ENCODE results near the gene USP2. TPM values are rescaled to one million over a fixed set of nuclear protein-coding genes. Genes with fewer than 3 reads are reported as not detected.
A peak's percentile ranks its signal among the peaks of the same experiment; 100 is the strongest.

The USP2 gene
- total RNA-seq, 1 experiment from 2014 or later, result 0.14 TPM

GRCh38 chr11:119361941-119362725 is 19.4 kb downstream of the USP2 start:
- Mint-ChIP-seq H3K4me3 (ENCODE audit: unreplicated experiment) (no peak overlapping the region), H3K9me3 (ENCODE audit: unreplicated experiment) (no peaks in the 10 kb centered on the region), H3K27ac (ENCODE audit: low read depth, unreplicated experiment) (no peak overlapping the region), H3K4me1 (ENCODE audit: insufficient read depth, unreplicated experiment) (peaks cover 61% of the 10 kb centered on the region), H3K36me3 (ENCODE audit: insufficient read depth, unreplicated experiment) (peaks cover 11% of the 10 kb centered on the region), H3K27me3 (ENCODE audit: insufficient read depth, unreplicated experiment) (no peaks in the 10 kb centered on the region)
- ChIA-PET CTCF (interaction anchor here (0.6 to 9.2 kb wide), 8 partner anchors 14 to 1051 kb away, joined by 3 to 415 read pairs (median 5); partner anchors contain the start of gene USP2), POLR2A (interaction anchor here (0.6 to 3.0 kb wide), 18 partner anchors 8 to 570 kb away, joined by 3 to 39 read pairs (median 4); partner anchors contain the start of genes CBL, RNF26 and USP2)
- no peak for DNase-seq (ENCODE audit: unreplicated experiment)
- TF ChIP-seq, protein P1, sequence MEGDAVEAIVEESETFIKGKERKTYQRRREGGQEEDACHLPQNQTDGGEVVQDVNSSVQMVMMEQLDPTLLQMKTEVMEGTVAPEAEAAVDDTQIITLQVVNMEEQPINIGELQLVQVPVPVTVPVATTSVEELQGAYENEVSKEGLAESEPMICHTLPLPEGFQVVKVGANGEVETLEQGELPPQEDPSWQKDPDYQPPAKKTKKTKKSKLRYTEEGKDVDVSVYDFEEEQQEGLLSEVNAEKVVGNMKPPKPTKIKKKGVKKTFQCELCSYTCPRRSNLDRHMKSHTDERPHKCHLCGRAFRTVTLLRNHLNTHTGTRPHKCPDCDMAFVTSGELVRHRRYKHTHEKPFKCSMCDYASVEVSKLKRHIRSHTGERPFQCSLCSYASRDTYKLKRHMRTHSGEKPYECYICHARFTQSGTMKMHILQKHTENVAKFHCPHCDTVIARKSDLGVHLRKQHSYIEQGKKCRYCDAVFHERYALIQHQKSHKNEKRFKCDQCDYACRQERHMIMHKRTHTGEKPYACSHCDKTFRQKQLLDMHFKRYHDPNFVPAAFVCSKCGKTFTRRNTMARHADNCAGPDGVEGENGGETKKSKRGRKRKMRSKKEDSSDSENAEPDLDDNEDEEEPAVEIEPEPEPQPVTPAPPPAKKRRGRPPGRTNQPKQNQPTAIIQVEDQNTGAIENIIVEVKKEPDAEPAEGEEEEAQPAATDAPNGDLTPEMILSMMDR (IDR thresholded peaks at IDR 0.05; ENCODE audit: unreplicated experiment), result no peak
- intact Hi-C loops (cut with micrococcal nuclease), result loop anchor here (1.0 kb wide), 1 partner anchor 9 kb away; no protein-coding TSS in a partner anchor
- no TSS peak for BruUV-seq (replicated peaks)

DNA sequence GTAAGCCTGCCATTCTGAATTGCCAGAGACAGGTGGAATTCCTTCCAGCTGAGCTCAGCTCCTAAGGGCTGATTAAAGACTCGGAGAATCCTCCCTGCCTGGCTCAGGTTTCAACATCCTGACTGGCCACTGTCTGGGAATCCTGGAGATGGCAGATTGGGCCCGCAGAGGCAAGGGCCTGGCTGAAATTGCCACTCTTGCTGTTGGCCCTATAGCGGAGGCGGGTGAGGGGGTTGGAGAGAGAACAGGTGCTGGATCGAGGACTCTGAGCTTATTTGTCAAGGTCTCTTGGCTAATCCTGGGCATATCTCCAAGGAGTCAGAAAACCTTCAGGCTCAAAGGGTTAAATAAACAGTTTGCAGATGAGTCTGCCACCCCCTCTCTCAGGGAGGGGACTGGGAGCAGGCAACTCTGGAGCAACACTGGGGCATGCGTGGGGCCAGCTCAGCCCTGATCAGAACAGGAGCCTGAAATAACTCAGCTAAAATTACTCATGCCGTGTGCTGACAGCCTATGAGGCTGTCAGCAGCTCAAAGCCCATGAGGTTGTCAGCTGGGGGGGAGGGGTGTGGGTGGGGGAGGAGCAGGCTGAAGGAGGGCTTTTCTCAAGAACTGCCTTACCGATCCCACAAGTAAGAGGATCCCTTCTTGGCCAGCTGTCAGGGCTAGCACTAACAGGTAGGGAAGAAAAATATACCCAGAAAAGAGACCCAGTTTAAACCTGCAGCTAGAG is 20.3 kb downstream of the USP2 start:
- no TSS peak for BruUV-seq (replicated peaks)
- intact Hi-C loops (cut with micrococcal nuclease), result loop anchor here (1.0 kb wide), 1 partner anchor 10 kb away; no protein-coding TSS in a partner anchor
- peaks cover 59% of the 10 kb centered on the region for H3K4me1 Mint-ChIP-seq (ENCODE audit: insufficient read depth, unreplicated experiment)
- TF ChIP-seq, protein P1 (IDR thresholded peaks at IDR 0.05; ENCODE audit: unreplicated experiment), result no peak
- POLR2A ChIA-PET, result interaction anchor here (0.7 to 3.0 kb wide), 21 partner anchors 9 to 336 kb away, joined by 3 to 39 read pairs (median 4); partner anchors contain the start of genes HMBS, RNF26 and USP2
- H3K27me3 Mint-ChIP-seq (ENCODE audit: insufficient read depth, unreplicated experiment), result no peaks in the 10 kb centered on the region
- peak overlapping the region; percentile 12 for H3K4me3 Mint-ChIP-seq (ENCODE audit: unreplicated experiment)
- DNase-seq (ENCODE audit: unreplicated experiment), result peak; percentile 99
- H3K36me3 Mint-ChIP-seq (ENCODE audit: insufficient read depth, unreplicated experiment), result peaks cover 11% of the 10 kb centered on the region
- no peaks in the 10 kb centered on the region for H3K9me3 Mint-ChIP-seq (ENCODE audit: unreplicated experiment)
- CTCF ChIA-PET, result interaction anchor here (0.6 to 9.2 kb wide), 12 partner anchors 15 to 347 kb away, joined by 3 to 415 read pairs (median 3); partner anchors contain the start of gene USP2
- peak overlapping the region; percentile 35 for H3K27ac Mint-ChIP-seq (ENCODE audit: low read depth, unreplicated experiment)

DNA sequence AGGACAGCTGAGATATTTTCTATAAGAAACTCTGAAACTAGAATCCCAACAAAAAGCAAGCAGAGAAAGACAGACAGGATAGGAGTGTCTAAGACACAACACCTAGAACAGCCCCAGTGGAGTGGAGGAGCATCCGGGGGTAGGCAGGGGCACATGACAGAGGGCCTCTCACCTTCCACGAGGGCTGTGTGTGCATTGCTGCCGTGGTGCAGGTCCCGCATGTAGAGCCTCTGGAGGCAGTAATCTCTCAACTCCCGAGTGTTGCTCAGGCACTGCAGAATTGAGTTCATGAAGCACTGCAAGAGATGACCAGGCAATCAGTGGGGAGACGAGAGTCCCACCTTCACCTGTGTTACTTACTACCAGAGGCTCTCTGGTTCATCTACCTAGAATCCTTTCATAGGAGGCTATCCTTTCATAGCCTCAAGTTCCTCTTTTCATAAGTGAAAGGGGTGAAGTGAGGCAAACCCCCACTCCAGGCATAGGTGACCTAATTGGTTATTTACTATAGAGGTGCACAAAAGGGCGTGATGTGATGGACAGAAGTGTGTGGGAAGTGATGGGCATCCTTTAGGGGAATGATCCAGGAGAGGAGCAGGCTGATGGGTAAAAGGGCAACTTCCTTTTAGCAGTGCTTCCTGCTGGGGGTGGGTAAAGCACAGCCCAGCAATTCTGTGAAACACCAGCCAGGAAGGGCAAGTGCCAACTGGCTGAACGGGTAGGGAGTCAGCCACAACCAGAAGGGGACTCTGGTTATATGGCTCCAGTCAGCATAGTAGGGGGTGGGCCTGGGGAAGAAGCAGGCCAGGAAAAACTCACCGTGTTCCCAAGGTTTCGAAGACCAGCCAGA is 21.9 kb downstream of the USP2 start:
- Mint-ChIP-seq H3K9me3 (ENCODE audit: unreplicated experiment) (no peaks in the 10 kb centered on the region), H3K4me1 (ENCODE audit: insufficient read depth, unreplicated experiment) (peaks cover 48% of the 10 kb centered on the region), H3K4me3 (ENCODE audit: unreplicated experiment) (no peak overlapping the region), H3K27ac (ENCODE audit: low read depth, unreplicated experiment) (no peak overlapping the region), H3K36me3 (ENCODE audit: insufficient read depth, unreplicated experiment) (peaks cover 11% of the 10 kb centered on the region), H3K27me3 (ENCODE audit: insufficient read depth, unreplicated experiment) (no peaks in the 10 kb centered on the region)
- intact Hi-C loops (cut with micrococcal nuclease), result no loop called here
- peak; percentile 32 for DNase-seq (ENCODE audit: unreplicated experiment)
- BruUV-seq (replicated peaks), result no TSS peak
- TF ChIP-seq, protein P1 (IDR thresholded peaks at IDR 0.05; ENCODE audit: unreplicated experiment), result no peak
- ChIA-PET CTCF (interaction anchor here (0.6 to 9.2 kb wide), 6 partner anchors 17 to 570 kb away, joined by 3 to 415 read pairs (median 9); partner anchors contain the start of gene USP2), POLR2A (interaction anchor here (3.0 to 4.8 kb wide), 2 partner anchors 11 to 13 kb away, joined by 39 to 85 read pairs; no protein-coding TSS in a partner anchor)
